Spleen (tissue), 7 donors: ENCODE measurements around the gene DUS2.

ENCODE experiments used
- CTCF ChIP-seq, 11 experiments: fragments of 200-600 bp in 7 of 11; fragments of 450-650 bp in 4 of 11; sonication (generic) in 4 of 11; IDR thresholded peaks in 8 of 11; conservative IDR thresholded peaks in 3 of 11; 1 replicate in 7 of 11; 2 replicates in 4 of 11; pipeline versions ENCODE4 v1.4.0 to v1.8.0; 2016 to 2021; ENCODE audit warnings: antibody characterized with exemption in 11 of 11, inconsistent platforms in 4 of 11, mild to moderate bottlenecking in 1 of 11
- POLR2A ChIP-seq, 3 donors: fragments of 450-650 bp; IDR thresholded peaks; one replicate each; pipeline ENCODE4 v1.5.1; 2017; ENCODE audit warnings: antibody characterized with exemption in 3 of 3, mild to moderate bottlenecking in 1 of 3
- POLR2AphosphoS5 ChIP-seq, 3 donors: sonication (generic); formaldehyde crosslinking; IDR thresholded peaks; one replicate each; pipeline ENCODE4 v1.5.1; 2017; ENCODE audit warnings: antibody characterized with exemption in 3 of 3
- donor health status: DM: no; HTN: no; CAD: no; lungs with moderate emphysema.
- donor health status: DM: no; HTN: no; CAD: no.
- donor health status: DM: no; HTN: no; CAD: no.

- TF ChIP-seq CTCF (IDR thresholded peaks at IDR 0.05 in 8 of 11, conservative IDR thresholded peaks at IDR 0.05 in 3 of 11) (no peak), POLR2A (IDR thresholded peaks at IDR 0.05) (no peak), POLR2AphosphoS5 (IDR thresholded peaks at IDR 0.05) (no peak)
Measured at GRCh38 chr16:68021490-68021889, 1.6 kb upstream of the DUS2 start.
